HTERT RPE-1 (cell line): ENCODE data around the gene TOB1.

ENCODE experiments used
- in situ Hi-C: fragments of 300-500 bp; cut with MboI; formaldehyde crosslinking; loops from 4 replicates; pipeline ENCODE4 v1.14.3; 2020; ENCODE audit warnings: low sequenced_read_pairs

The TOB1 gene

GRCh38 chr17:50848711-50849110 is 17.4 kb downstream of the TOB1 start:
- in situ Hi-C loops, result no loop called here

DNA sequence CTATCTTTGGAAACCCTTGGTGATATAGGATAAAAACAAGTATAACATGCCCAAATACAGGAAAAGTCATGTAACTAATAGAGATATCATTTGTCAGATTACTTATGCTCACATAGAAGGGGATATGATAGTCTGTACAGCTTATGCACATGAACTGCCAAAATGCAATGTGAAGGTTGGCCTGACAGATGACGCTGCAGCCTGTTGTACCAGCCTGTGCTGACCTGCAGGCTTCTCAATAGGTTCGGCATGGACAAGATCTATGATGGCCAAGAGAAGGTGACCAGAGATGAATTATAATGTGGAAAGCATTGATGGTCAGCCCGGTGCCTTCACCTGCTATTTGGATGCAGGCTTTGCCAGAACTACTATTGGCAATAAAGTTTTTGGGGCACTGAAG is 18.1 kb downstream of the TOB1 start:
- in situ Hi-C loops, result no loop called here

DNA sequence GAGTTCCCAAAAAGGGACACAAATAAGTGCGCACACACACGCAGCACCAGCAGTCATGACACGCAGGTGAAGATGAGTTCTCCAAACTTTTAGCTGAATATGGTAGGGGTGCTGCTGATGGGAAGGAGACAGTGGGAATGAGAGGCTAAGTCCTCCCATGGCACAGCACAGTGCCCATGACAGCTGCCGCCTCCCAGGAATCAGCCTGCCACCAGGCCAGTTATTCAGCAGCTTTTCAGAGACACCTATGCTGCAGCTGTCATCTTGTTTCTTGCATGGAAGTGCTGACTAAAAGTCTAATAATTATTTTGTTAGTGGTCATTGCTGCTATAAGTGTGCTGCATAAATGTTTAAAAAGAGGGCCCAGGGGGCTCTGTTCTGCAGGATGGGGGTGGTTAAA is 18.6 kb downstream of the TOB1 start:
- in situ Hi-C loops, result no loop called here

DNA sequence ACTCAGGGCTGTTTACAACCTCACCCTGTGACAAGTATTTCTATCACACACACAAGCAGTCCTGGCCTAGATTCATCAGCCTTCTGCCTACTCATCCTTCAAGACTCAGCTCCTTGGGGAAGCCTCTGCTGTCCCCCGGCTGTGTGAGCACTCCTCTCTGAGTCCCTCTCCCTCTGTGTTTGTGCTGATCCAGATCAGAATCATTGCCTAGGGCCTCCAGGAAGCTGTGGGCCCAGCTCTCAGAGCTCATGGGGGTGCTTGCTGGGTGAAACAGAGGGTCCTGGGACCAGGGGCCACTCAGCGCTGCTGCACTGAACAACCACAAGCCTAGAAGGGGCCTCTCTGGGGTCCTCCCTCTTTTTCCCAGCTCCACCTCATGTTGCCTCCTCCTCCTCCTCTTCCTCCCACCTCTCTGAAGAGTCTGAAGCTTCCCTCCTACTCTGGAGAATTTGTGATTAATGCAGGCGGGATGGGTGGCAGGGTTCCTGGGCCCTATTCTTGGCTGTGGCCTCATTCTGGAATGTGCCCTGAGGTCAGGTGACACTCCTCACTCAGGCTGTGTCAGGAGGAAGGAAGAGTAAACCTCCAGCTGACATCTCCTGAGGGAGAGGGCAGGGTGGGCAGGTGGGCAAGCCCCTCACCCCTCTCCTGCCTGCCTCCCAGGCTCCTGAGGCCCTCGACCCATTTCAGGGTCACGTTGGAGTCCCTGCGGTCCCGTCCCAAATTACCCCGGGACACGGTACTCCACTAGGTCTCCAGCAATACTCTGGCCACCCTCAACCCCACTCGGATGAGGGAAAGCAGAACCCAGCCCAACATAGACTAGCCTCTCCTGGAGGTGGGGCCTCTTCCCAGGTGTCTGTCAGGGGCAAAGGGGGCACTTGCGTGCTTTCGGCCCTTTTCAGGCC is 20.7 kb downstream of the TOB1 start:
- in situ Hi-C loops, result no loop called here

DNA sequence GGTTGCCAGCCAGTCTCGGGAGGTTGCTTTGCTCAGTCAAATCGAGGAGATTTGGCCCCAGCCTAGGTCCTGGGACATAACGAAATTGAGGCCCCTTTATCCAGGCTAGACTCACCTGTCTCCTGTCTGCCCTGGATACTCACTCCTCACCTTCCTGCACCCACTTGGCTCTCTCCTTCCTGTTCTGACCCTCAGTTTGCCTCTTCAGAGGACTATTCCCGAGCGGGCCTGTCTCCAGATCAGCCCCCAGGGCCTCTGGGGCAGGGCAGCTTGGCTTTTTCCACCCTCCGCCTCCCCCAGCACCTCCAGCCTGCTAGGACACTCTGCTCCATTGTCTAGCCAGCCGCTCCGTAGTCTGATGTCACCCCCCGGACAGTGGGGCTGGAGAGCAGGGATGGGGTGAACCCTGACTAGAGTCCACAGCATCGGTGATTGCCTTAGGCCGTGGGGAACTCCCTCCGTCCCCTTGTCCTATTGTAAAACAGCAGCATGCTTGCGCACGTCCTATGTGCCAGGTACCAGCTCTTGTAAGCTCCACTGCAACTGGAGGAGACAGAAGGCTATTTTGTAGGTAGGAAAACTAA is 21.9 kb downstream of the TOB1 start:
- in situ Hi-C loops, result no loop called here

GRCh38 chr17:50843150-50843905 is 22.8 kb downstream of the TOB1 start:
- in situ Hi-C loops, result no loop called here

GRCh38 chr17:50842506-50843149 is 23.5 kb downstream of the TOB1 start:
- in situ Hi-C loops, result no loop called here

DNA sequence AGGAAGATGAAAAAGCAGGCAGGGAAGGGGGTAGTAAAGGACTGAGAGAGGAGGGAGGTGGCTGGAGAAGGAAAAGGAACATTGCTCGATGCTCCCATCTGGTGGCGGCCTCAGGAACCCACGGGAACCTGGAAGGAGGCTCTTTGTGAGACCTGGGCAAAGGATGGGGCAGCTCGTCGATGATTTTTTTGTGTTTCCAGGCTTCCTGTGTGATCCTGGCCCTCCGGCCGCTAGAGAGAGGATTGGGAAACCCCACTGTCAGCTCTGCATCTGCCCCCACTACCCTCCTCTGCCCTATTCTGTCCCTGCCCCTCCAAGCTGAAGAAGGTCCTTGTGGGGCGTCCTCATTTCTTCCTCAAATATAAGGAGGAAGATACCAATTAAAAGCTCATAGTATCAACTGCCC is 24.2 kb downstream of the TOB1 start:
- in situ Hi-C loops, result no loop called here

DNA sequence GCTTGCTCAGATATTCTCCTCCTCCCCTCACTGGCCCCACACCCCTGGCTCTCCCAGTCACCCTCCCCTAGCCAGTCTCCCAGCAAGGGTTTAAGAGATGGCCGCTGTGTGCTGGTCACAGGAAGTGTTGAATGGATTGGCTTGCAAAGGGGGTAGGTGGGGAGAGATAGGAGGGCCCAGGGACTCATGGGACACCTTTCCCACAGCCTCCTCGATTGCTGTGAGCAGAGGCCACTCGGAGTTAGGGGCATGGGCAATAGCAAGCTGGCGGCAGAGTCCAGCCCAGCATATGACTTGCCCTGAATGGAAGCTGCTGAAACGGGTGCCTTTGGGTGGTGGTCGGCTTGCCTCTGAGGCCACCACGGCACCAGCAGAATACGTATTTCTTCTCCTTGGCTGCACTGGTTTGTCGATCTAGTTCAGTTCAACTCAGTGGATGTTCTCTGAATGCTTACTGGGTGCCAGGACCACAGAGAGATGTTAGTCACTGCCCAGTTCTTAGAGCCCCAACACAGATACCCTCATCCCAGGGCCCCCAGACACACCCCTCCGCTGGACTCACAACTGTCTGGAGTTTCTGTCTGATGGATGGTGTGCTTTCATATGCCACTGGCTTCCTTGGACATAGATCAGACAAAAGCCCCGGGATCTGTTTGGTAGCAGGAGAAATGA is 24.7 kb downstream of the TOB1 start:
- in situ Hi-C loops, result no loop called here

DNA sequence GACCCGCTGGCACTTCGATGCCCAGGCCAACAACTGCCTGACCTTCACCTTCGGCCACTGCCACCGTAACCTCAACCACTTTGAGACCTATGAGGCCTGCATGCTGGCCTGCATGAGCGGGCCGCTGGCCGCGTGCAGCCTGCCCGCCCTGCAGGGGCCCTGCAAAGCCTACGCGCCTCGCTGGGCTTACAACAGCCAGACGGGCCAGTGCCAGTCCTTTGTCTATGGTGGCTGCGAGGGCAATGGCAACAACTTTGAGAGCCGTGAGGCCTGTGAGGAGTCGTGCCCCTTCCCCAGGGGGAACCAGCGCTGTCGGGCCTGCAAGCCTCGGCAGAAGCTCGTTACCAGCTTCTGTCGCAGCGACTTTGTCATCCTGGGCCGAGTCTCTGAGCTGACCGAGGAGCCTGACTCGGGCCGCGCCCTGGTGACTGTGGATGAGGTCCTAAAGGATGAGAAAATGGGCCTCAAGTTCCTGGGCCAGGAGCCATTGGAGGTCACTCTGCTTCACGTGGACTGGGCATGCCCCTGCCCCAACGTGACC is 25.8 kb downstream of the TOB1 start:
- in situ Hi-C loops, result no loop called here

DNA sequence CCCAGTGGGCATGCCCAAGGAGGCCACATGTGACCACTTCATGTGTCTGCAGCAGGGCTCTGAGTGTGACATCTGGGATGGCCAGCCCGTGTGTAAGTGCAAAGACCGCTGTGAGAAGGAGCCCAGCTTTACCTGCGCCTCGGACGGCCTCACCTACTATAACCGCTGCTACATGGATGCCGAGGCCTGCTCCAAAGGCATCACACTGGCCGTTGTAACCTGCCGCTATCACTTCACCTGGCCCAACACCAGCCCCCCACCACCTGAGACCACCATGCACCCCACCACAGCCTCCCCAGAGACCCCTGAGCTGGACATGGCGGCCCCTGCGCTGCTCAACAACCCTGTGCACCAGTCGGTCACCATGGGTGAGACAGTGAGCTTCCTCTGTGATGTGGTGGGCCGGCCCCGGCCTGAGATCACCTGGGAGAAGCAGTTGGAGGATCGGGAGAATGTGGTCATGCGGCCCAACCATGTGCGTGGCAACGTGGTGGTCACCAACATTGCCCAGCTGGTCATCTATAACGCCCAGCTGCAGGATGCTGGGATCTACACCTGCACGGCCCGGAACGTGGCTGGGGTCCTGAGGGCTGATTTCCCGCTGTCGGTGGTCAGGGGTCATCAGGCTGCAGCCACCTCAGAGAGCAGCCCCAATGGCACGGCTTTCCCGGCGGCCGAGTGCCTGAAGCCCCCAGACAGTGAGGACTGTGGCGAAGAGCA is 26.4 kb downstream of the TOB1 start:
- in situ Hi-C loops, result no loop called here

- in situ Hi-C loops, result no loop called here
Observed at GRCh38 chr17:50837980-50838954, 27.9 kb downstream of the TOB1 start.

- in situ Hi-C loops, result no loop called here
Observed at GRCh38 chr17:50837286-50837979, 28.7 kb downstream of the TOB1 start.

DNA sequence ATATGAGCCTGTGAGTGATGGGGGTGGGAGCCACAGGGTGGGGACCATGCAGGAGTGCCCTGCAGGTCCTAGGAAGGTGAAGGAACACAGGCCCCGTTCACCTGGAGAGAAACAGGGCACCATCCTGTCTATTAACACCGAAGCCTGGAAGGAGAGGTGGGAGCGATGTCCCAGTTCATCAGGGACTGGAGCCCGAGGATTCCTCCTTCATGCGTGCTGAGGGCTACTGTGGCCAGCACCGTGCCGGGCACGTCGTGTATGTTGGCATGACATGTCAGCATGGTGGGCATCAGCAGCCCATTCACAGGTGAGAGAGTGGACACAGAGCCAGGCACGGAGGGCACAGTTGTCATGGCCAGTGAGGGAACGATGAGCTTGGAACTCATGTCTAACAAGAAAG is 29.3 kb downstream of the TOB1 start:
- in situ Hi-C loops, result no loop called here

DNA sequence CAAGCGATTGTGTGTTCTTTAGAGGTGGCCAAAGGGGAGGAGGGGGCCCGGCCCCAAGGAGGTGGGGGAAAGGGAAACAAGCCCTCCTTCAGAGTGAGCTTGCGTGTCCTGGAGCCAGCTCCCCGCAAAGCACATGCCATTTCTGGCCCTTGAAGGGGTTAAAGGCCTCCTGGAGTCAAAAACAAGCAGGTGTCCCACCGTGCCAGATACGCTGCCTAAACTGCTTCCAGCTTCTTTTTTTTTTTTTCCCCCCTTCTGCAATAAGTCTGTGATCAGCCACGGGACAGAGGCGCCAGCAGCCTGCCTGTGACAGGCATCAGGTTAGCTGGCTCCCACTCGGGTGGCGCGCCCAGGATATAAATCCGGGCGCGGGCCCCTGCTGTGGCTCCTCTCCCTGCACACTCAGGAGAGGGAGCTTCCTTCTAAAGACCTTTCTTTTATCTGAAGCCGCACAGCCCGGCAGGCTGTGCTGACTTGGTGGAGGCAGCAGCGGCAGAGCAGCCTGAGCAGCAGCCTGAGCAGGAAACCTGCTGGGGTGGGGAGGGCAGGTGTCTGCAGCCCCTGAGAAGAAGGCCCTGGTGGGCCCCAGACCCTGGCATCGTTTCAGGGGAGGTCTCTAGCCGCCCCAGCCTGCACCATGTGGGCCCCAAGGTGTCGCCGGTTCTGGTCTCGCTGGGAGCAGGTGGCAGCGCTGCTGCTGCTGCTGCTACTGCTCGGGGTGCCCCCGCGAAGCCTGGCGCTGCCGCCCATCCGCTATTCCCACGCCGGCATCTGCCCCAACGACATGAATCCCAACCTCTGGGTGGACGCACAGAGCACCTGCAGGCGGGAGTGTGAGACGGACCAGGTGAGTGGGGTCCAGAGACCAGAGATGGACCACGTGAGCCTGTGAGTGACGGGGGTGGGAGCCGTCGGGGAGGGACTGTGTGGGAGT is 30.6 kb downstream of the TOB1 start, which contains the start of gene WFIKKN2:
Gene WFIKKN2, plus strand, starts transcription at position 286 of the 934 bp plus-strand sequence. Its CDS starts 352 bp downstream, at position 638.
- in situ Hi-C loops, result no loop called here

DNA sequence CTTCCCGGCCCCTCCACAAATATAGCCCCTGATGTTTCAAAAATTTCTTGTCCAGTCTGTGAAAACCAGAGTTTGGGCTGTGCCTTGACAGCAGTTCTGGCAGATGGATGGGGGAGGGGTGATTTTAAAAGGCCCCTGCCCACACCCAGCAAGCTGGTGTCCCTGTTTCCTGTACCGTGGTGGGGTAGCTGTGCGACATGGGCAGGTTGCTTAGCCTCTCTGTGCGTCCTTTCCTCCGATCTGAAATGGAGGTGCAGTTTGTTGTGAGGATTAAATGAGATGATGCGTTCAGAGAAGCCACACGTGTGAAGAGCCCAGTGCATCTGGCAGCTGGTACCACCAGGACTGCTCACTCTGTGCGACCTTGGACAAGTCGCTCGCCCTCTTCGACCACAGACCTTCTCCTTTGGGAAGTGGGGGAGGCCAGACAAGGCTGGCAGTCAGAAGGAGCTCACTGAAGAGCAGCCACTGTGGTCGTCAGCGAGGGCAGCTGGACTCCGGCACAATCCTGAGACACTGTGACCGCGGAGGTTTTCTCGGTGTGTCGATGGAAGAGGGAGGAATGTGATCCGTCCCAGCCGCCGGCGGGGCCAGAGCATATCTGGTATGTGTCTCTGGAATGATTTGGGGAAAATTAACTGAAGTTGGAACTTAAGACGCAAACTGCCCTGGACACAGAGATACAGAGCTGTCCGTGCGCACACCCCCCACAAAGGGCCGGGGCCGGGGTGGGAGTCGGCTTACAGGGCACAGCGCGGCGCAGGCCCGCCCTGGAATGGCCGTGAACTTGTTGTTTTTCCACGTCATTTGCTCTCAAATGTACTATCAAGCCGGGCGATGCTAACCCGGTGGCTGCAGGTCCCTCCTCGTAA is 31.5 kb downstream of the TOB1 start:
- in situ Hi-C loops, result no loop called here
